ENCODE results near the gene CACNA1S.
A peak's percentile ranks its signal among the peaks of the same experiment; 100 is the strongest.

CACNA1S gene

DNA sequence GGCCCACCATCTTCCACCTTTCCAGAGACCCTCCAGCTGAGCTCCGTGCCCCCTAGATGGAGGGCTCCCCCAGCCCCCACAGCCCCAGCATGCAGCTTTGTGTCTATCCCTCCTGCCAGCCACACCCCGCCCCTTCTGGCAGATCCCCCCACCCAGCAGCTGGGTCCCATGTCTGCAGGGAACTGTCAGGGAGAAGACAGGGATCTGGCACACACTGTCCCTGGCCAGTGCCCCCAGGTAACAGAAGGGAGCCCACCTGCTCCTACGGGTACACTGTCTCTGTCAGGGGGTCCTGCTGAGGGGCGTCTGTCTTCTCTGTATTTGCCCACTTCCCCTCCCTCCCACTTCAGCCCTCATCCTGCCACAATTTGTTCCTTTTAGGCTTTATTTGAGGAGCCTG is 77.6 kb downstream of the CACNA1S start:
- TF ChIP-seq, protein P1, sequence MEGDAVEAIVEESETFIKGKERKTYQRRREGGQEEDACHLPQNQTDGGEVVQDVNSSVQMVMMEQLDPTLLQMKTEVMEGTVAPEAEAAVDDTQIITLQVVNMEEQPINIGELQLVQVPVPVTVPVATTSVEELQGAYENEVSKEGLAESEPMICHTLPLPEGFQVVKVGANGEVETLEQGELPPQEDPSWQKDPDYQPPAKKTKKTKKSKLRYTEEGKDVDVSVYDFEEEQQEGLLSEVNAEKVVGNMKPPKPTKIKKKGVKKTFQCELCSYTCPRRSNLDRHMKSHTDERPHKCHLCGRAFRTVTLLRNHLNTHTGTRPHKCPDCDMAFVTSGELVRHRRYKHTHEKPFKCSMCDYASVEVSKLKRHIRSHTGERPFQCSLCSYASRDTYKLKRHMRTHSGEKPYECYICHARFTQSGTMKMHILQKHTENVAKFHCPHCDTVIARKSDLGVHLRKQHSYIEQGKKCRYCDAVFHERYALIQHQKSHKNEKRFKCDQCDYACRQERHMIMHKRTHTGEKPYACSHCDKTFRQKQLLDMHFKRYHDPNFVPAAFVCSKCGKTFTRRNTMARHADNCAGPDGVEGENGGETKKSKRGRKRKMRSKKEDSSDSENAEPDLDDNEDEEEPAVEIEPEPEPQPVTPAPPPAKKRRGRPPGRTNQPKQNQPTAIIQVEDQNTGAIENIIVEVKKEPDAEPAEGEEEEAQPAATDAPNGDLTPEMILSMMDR (IDR thresholded peaks at IDR 0.05; ENCODE audit: low read depth, low read length, missing control alignments): no peak
- no peak for DNase-seq (ENCODE audit: low read depth)
- H3K4me3 ChIP-seq (ENCODE audit: low read depth, low read length): no peak overlapping the region

DNA sequence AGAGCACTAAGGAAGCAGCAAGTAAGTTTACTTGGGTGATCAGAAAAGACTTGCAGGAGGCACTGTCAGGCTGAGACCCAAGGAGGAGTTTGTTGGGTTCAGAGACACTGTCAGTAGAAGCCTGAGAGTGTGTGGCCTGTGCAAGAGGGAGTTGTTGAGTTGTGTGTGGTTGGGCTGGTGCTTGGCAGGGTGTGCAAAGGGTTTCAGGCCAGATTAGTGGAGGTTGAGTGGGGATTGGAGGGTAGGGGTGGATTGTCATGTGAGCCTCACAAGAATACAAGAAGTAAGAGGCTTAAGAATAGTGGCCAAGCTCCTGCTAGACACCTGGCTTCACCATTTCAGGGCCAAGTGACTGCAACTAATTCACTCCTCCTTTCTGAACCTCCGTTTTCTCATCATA is 79.8 kb downstream of the CACNA1S start:
- TF ChIP-seq, protein P1 (IDR thresholded peaks at IDR 0.05; ENCODE audit: low read depth, low read length, missing control alignments): no peak
- DNase-seq (ENCODE audit: low read depth): no peak
- no peak overlapping the region for H3K4me3 ChIP-seq (ENCODE audit: low read depth, low read length)

DNA sequence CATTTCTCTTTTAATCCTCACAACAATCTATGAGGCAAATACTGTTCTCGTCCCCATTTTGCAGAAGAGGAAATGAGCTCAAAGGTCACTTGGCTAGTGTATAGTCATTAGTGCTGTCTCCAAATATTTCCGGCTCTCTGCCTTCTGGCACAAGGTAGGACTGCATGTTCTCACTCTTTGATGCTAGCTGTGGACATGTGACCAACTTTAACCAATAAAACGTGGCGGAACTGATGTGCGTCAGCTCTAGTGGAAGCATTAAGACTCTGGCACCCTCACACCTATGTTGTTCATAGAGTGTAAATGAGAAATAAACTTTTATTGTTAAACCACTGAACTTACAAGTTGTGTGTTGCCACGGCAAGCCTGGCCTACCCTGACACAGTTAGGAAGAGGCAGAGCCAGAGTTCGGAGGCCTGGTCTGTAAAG is 83.8 kb downstream of the CACNA1S start:
- no peak for DNase-seq (ENCODE audit: low read depth)
- no peak overlapping the region for H3K4me3 ChIP-seq (ENCODE audit: low read depth, low read length)
- TF ChIP-seq, protein P1 (IDR thresholded peaks at IDR 0.05; ENCODE audit: low read depth, low read length, missing control alignments): no peak

DNA sequence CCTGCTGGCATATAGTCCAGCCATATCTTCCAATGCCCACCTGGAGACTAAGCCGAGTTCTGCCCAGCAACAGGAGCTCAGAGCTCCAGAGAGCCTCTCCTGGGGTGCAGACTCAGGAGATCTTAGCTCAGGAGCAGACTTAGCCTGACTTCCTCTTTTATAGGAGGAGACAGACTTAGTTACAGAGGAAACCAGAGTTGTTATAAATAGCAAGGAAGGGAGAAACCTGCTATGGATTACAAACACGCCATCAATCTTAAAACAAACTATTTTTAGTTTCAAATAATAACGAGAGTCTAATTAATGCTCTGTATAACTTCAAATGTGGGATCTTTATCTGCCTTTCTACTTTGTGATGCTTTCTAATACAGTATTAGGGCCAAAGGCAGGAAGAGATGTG is 85.4 kb downstream of the CACNA1S start:
- DNase-seq (ENCODE audit: low read depth): no peak
- TF ChIP-seq, protein P1 (IDR thresholded peaks at IDR 0.05; ENCODE audit: low read depth, low read length, missing control alignments): no peak

DNA sequence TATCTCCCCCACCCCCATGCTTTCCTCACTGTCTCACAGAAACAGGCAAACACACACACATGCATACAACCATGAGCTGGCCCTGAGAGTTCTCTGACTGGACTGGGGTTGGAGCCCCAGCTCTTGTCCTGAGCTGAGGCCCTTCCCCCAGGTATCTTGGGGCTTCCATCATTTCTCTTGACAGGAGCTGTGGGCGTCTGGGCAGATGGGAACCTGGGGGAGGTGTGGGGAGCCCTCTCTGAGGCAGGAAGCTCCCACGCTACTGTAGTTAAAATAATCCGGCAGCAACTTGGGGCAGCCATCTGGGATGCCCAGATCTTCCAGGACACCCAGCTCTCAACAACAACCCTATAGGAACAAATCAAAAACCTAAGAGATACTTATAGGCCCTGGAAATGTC is 86.0 kb downstream of the CACNA1S start:
- no peak for DNase-seq (ENCODE audit: low read depth)
- 0 out of 2 replicates have a peak overlapping the region, but pooled peaks have one; percentile 8 for H3K4me3 ChIP-seq (ENCODE audit: low read depth, low read length)

More for the DNA sequence above, 85.4 kb downstream of the CACNA1S start:
- H3K4me3 ChIP-seq (ENCODE audit: low read depth, low read length): no peak overlapping the region

DNA sequence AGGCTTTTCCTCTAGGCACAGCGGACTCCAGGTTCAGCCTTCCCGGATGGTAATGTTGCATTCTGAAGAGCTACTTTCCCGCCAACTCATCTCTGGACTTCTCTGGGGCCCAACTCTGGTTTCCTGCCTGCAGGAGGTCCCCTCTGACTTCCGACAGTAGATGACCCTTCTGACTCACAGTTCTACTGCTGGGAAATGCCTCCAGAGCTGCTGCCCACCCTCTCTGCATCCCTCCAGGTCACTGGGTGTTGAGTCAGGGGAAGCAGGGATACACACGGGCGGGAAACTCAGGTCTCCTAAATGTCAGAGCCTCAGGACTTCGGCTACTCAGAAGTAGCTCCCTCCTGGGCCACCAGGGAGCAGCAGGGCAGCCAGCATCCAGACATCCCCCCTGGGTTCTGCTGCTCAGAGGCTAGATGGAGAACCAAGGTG is 86.6 kb downstream of the CACNA1S start:
- TF ChIP-seq, protein P1 (IDR thresholded peaks at IDR 0.05; ENCODE audit: low read depth, low read length, missing control alignments): peak; percentile 61
- H3K4me3 ChIP-seq (ENCODE audit: low read depth, low read length): peak overlapping the region; percentile 8; the same call in 1 of the 2 replicates

More for the DNA sequence above, 86.0 kb downstream of the CACNA1S start:
- TF ChIP-seq, protein P1 (IDR thresholded peaks at IDR 0.05; ENCODE audit: low read depth, low read length, missing control alignments): no peak

DNA sequence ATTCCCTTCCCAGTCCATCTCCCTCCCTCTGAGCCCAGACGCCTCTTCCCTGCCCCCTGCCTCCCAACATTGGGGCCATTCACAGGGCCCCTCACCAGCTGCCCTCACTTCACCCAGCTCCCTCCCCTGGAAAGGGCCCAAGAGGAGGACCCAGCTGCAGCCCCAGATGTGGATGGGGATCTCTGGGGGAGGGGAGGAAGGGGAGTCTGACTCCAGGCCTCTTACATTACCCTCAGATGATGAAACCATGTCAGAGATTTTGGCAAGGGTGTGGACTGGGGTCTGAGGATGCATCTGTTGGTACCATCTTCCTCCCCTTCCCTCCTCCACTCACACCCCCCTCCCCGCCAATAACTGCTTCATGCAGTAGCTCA is 87.6 kb downstream of the CACNA1S start:
- no peak overlapping the region for H3K4me3 ChIP-seq (ENCODE audit: low read depth, low read length)

More for the DNA sequence above, 86.6 kb downstream of the CACNA1S start:
- DNase-seq (ENCODE audit: low read depth): no peak

More for the DNA sequence above, 87.6 kb downstream of the CACNA1S start:
- DNase-seq (ENCODE audit: low read depth): no peak
- TF ChIP-seq, protein P1 (IDR thresholded peaks at IDR 0.05; ENCODE audit: low read depth, low read length, missing control alignments): no peak

Measured in GM12864 (cell line).